SK-N-MC (cell line): ENCODE data around the gene KRT13.

Source experiments
- EZH2 ChIP-seq: fragments of 200-600 bp; sonication (generic); IDR thresholded peaks from one replicate; pipeline ENCODE4 v1.6.1; 2017; ENCODE audit warnings: antibody characterized with exemption
- FOXP2 ChIP-seq: optimal IDR thresholded peaks from 2 replicates; pipeline ENCODE3; 2011; ENCODE audit warnings: mild to moderate bottlenecking, moderate library complexity; ENCODE audit not compliant: insufficient read depth; ENCODE audit errors: extremely low read length, control extremely low read depth
- POLR2AphosphoS5 ChIP-seq: IDR thresholded peaks from 2 replicates; pipeline ENCODE4 v1.6.1; 2012; ENCODE audit warnings: mild to moderate bottlenecking, low read depth, low read length, borderline replicate concordance

DNA sequence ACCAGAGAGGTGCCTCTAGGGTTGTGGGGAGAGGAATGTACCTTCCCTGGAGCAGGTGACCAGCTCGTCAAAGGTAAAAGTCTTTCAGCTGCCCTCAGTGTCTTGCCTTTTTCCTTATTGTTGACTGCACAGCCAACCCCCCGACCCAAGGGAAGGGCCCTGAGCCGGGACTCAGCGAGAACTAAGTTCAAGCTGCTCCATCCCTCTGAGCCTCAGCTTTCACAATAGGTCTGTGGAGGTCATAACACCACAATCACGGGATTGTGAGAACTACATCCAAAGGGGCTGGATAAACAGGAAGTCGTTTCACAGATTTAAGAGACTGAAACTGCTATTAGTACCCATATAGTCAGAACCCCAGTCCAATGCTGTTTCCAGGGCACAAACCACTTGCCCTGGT is 13.1 kb downstream of the KRT13 start:
- TF ChIP-seq EZH2 (no peak), POLR2AphosphoS5 (no peak), FOXP2 (no peak)
